Mesothelial cell of epicardium (in vitro differentiated cells): ENCODE measurements around the gene GULP1. TPM values are rescaled to one million over a fixed set of nuclear protein-coding genes. Genes with fewer than 3 reads are reported as not detected.

Experiments used
- DNase-seq, 2 experiments: peaks; one replicate each; pipeline ENCODE4 v3.0.0; 2021; ENCODE audit warnings: low spot score in 2 of 2; ENCODE audit not compliant: unreplicated experiment in 2 of 2
- H3K27ac Mint-ChIP-seq: 2 replicates; pipeline ENCODE4 v1.8.0; 2021; ENCODE audit warnings: mixed read lengths
- H3K27me3 Mint-ChIP-seq: 2 replicates; pipeline ENCODE4 v1.8.0; 2021; ENCODE audit warnings: low read depth, mixed read lengths
- H3K36me3 Mint-ChIP-seq: 2 replicates; pipeline ENCODE4 v1.8.0; 2021; ENCODE audit warnings: mixed read lengths
- H3K4me1 Mint-ChIP-seq: 2 replicates; pipeline ENCODE4 v1.8.0; 2021; ENCODE audit warnings: mixed read lengths
- H3K4me3 Mint-ChIP-seq: 2 replicates; pipeline ENCODE4 v1.8.0; 2021; ENCODE audit warnings: mild to moderate bottlenecking, moderate library complexity, mixed read lengths
- H3K9me3 Mint-ChIP-seq: 2 replicates; pipeline ENCODE4 v1.8.0; 2021; ENCODE audit warnings: mixed read lengths
- CTCF ChIP-seq: fragments of 200-600 bp; sonication (generic); IDR thresholded peaks from one replicate; pipeline ENCODE4 v1.5.0; 2021; ENCODE audit warnings: antibody characterized with exemption; ENCODE audit not compliant: unreplicated experiment
- total RNA-seq: library from RNA; stranded (reverse); gene quantifications from 3 replicates; pipeline ENCODE4 v1.2.1, GENCODE V29; 2021

The GULP1 gene
- total RNA-seq, 1 donor from 2014 or later, result 58.5 TPM

GRCh38 chr2:188478724-188479123 is 187.1 kb downstream of the GULP1 start:
- Mint-ChIP-seq H3K4me3 (no peak overlapping the region), H3K9me3 (no peaks in the 10 kb centered on the region), H3K27ac (no peak overlapping the region), H3K4me1 (peaks cover 18% of the 10 kb centered on the region), H3K27me3 (no peaks in the 10 kb centered on the region), H3K36me3 (no peaks in the 10 kb centered on the region)
- TF ChIP-seq CTCF, result no peak
- DNase-seq, result no peak

- no peaks in the 10 kb centered on the region for H3K27me3 Mint-ChIP-seq
- H3K4me1 Mint-ChIP-seq, result peaks cover 6% of the 10 kb centered on the region
- H3K27ac Mint-ChIP-seq, result no peak overlapping the region
- TF ChIP-seq CTCF, result no peak
- no peak overlapping the region for H3K4me3 Mint-ChIP-seq
- H3K9me3 Mint-ChIP-seq, result no peaks in the 10 kb centered on the region
- H3K36me3 Mint-ChIP-seq, result peaks cover 2% of the 10 kb centered on the region
- no peak for DNase-seq
Measured at GRCh38 chr2:188481474-188481873, 189.8 kb downstream of the GULP1 start.

- Mint-ChIP-seq H3K27ac (no peak overlapping the region), H3K4me1 (no peaks in the 10 kb centered on the region)
- DNase-seq, result no peak
Measured at GRCh38 chr2:188485496-188485895, 193.8 kb downstream of the GULP1 start.

GRCh38 chr2:188492751-188493150 is 201.1 kb downstream of the GULP1 start:
- Mint-ChIP-seq H3K27ac (no peak overlapping the region), H3K27me3 (no peaks in the 10 kb centered on the region), H3K9me3 (peaks cover 3% of the 10 kb centered on the region), H3K4me3 (no peak overlapping the region), H3K4me1 (peaks cover 26% of the 10 kb centered on the region), H3K36me3 (peaks cover 18% of the 10 kb centered on the region)
- DNase-seq, result no peak
- no peak for TF ChIP-seq CTCF

More at GRCh38 chr2:188485496-188485895, 193.8 kb downstream of the GULP1 start:
- TF ChIP-seq CTCF, result no peak
- Mint-ChIP-seq H3K4me3 (no peak overlapping the region), H3K27me3 (no peaks in the 10 kb centered on the region), H3K36me3 (peaks cover 12% of the 10 kb centered on the region), H3K9me3 (no peaks in the 10 kb centered on the region)

- peaks cover 3% of the 10 kb centered on the region for H3K9me3 Mint-ChIP-seq
- TF ChIP-seq CTCF, result no peak
Measured at GRCh38 chr2:188494906-188495305, 203.2 kb downstream of the GULP1 start.

GRCh38 chr2:188495969-188496431 is 204.3 kb downstream of the GULP1 start:
- Mint-ChIP-seq H3K4me1 (peaks cover 28% of the 10 kb centered on the region), H3K27me3 (no peaks in the 10 kb centered on the region), H3K9me3 (peaks cover 3% of the 10 kb centered on the region), H3K27ac (no peak overlapping the region), H3K4me3 (no peak overlapping the region), H3K36me3 (peaks cover 8% of the 10 kb centered on the region)
- DNase-seq, result no peak
- no peak for TF ChIP-seq CTCF

More at GRCh38 chr2:188494906-188495305, 203.2 kb downstream of the GULP1 start:
- peaks cover 8% of the 10 kb centered on the region for H3K36me3 Mint-ChIP-seq
- no peak overlapping the region for H3K4me3 Mint-ChIP-seq
- no peak for DNase-seq
- no peak overlapping the region for H3K27ac Mint-ChIP-seq
- H3K27me3 Mint-ChIP-seq, result no peaks in the 10 kb centered on the region
- peaks cover 30% of the 10 kb centered on the region for H3K4me1 Mint-ChIP-seq
